NCI-H128 (cell line): Measurements from ENCODE around the gene KCNK16.
"Not testable (repeated sequence)": the region's sequence is repeated elsewhere in the genome, so short reads cannot be mapped to it uniquely, and the experiment has no call there.

Source experiments
- DNase-seq: peaks from one replicate; lab custom pipeline; 2025; ENCODE audit not compliant: unreplicated experiment; lab: John Stamatoyannopoulos, UW

The KCNK16 gene

GRCh38 chr6:39312912-39313525 lies 9.5 kb downstream of the KCNK16 start:
- DNase-seq = no peak

- no peak for DNase-seq
Observed at GRCh38 chr6:39310542-39310941, 12.0 kb downstream of the KCNK16 start.

- DNase-seq = peak; percentile 55
Observed at GRCh38 chr6:39309942-39310531, 12.5 kb downstream of the KCNK16 start.

- no peak for DNase-seq
Observed at GRCh38 chr6:39307462-39307861, 15.0 kb downstream of the KCNK16 start.

- no peak for DNase-seq
Observed at GRCh38 chr6:39304951-39305350, 17.6 kb downstream of the KCNK16 start.

GRCh38 chr6:39303425-39304153 lies 18.9 kb downstream of the KCNK16 start:
- DNase-seq = no peak

- DNase-seq = peak; percentile 21
Observed at GRCh38 chr6:39302669-39303424, 19.7 kb downstream of the KCNK16 start.

GRCh38 chr6:39302011-39302410 lies 20.5 kb downstream of the KCNK16 start:
- DNase-seq = no peak

- DNase-seq = no peak
Observed at GRCh38 chr6:39301606-39302005, 20.9 kb downstream of the KCNK16 start.

- no peak for DNase-seq
Observed at GRCh38 chr6:39300739-39301138, 21.8 kb downstream of the KCNK16 start.

GRCh38 chr6:39298061-39298460 lies 24.4 kb downstream of the KCNK16 start:
- DNase-seq = no peak

GRCh38 chr6:39296745-39297640 lies 25.5 kb downstream of the KCNK16 start:
- DNase-seq = no peak

- no peak for DNase-seq
Observed at GRCh38 chr6:39295611-39296011, 26.9 kb downstream of the KCNK16 start.

GRCh38 chr6:39294899-39295298 lies 27.6 kb downstream of the KCNK16 start:
- no peak for DNase-seq

GRCh38 chr6:39294133-39294532 lies 28.4 kb downstream of the KCNK16 start:
- DNase-seq = no peak

- DNase-seq = no peak
Observed at GRCh38 chr6:39292637-39293036, 29.9 kb downstream of the KCNK16 start.

- no peak for DNase-seq
Observed at GRCh38 chr6:39289490-39289889, 33.0 kb downstream of the KCNK16 start.

GRCh38 chr6:39287601-39288000 lies 34.9 kb downstream of the KCNK16 start:
- no peak for DNase-seq

- not testable (repeated sequence) for DNase-seq
Observed at GRCh38 chr6:39286596-39286995, 35.9 kb downstream of the KCNK16 start.

- no peak for DNase-seq
Observed at GRCh38 chr6:39282774-39283173, 39.7 kb downstream of the KCNK16 start.
